ENCODE measurements around the gene PLCB1. TPM values are rescaled to one million over a fixed set of nuclear protein-coding genes. Genes with fewer than 3 reads are reported as not detected.

PLCB1 gene
- total and polyA plus RNA-seq, 4 donors: 1.6 to 43.8 (median 6.1) TPM

GRCh38 chr20:8223091-8223870 lies 91.2 kb downstream of the PLCB1 start:
- Histone ChIP-seq H3K36me3 (ENCODE audit: control insufficient read depth in 4 of 4, insufficient read depth in 4 of 4, low read length in 4 of 4) (no peaks in the 10 kb centered on the region), H3K9me3 (ENCODE audit: control insufficient read depth in 4 of 4, insufficient read depth in 3 of 4, low read length in 3 of 4) (no peaks in the 10 kb centered on the region), H3K27ac (ENCODE audit: low read depth in 1 of 2, low read length in 1 of 2) (no peak overlapping the region), H3K9ac (ENCODE audit: insufficient read depth in 1 of 2, low read length in 2 of 2) (no peak overlapping the region), H3K4me1 (ENCODE audit: control insufficient read depth in 5 of 5, insufficient read depth in 5 of 5, low read length in 5 of 5) (peaks cover 0 to 5% (median 2%) of the 10 kb centered on the region in 5 donors), H3K27me3 (ENCODE audit: control insufficient read depth in 3 of 3, insufficient read depth in 3 of 3, low read length in 2 of 3) (no peaks in the 10 kb centered on the region), H3K4me3 (no peak overlapping the region)
- peak in 2 of 3 donors; percentile 28 to 44 for DNase-seq
- TF ChIP-seq CTCF (IDR thresholded peaks at IDR 0.05; ENCODE audit: control extremely low read depth, extremely low read depth): no peak
- WGBS, 2 donors: 55 to 88% methylated on average over 2 of the region's 2 CpGs
- ATAC-seq (ENCODE audit: insufficient read depth, low FRiP score): no peak

DNA sequence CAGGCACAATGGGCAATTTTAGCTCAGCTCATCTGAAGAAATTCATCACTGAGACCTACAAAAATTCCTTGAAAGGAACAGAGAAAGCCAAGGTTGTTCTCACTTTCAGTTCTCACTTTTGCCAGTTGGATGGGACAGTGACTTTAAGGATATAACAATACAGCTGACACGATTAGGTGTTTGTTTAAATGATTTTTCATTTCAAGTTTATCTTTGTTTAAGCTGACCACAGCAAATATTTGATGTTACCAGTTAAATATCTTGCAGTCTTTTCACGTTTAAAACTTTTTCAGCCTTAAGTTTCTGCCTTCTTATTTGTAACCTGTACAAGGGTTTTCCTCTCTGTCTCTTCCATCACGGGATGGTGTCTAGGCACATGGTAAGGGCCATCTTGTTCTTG lies 93.6 kb downstream of the PLCB1 start:
- Histone ChIP-seq H3K9ac (ENCODE audit: insufficient read depth in 1 of 2, low read length in 2 of 2) (no peak overlapping the region), H3K36me3 (ENCODE audit: control insufficient read depth in 4 of 4, insufficient read depth in 4 of 4, low read length in 4 of 4) (no peaks in the 10 kb centered on the region), H3K27me3 (ENCODE audit: control insufficient read depth in 3 of 3, insufficient read depth in 3 of 3, low read length in 2 of 3) (no peaks in the 10 kb centered on the region), H3K4me1 (ENCODE audit: control insufficient read depth in 5 of 5, insufficient read depth in 5 of 5, low read length in 5 of 5) (peaks cover 0 to 5% (median 2%) of the 10 kb centered on the region in 5 donors), H3K4me3 (no peak overlapping the region), H3K27ac (ENCODE audit: low read depth in 1 of 2, low read length in 1 of 2) (no peak overlapping the region), H3K9me3 (ENCODE audit: control insufficient read depth in 4 of 4, insufficient read depth in 3 of 4, low read length in 3 of 4) (no peaks in the 10 kb centered on the region)
- ATAC-seq (ENCODE audit: insufficient read depth, low FRiP score) (no peak), DNase-seq (no peak)
- 60 to 78% methylated on average over 3 of the region's 3 CpGs for WGBS, 2 donors
- no peak for TF ChIP-seq CTCF (IDR thresholded peaks at IDR 0.05; ENCODE audit: control extremely low read depth, extremely low read depth)

DNA sequence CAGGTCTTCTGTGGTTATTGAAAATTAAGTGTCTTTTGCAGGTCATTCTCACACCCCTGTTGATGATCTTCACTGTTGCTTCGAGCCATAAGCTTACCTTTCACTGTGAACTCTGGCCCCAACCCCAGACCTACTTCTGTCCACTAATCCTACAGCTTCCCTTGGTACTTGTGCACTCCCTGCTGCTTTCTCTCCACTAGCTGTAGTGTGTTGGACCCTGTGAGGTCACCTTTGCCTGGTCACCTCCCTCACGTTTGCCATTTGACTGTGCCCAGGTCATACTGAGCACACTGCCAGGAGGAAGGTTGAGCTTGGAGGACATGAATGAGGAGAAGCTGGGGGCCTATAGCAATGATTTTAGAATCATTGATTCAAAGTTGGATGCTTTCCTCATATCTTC lies 94.0 kb downstream of the PLCB1 start:
- TF ChIP-seq CTCF (IDR thresholded peaks at IDR 0.05; ENCODE audit: control extremely low read depth, extremely low read depth): no peak
- Histone ChIP-seq H3K36me3 (ENCODE audit: control insufficient read depth in 4 of 4, insufficient read depth in 4 of 4, low read length in 4 of 4) (no peaks in the 10 kb centered on the region), H3K4me3 (no peak overlapping the region), H3K4me1 (ENCODE audit: control insufficient read depth in 5 of 5, insufficient read depth in 5 of 5, low read length in 5 of 5) (peaks cover 0 to 6% (median 2%) of the 10 kb centered on the region in 5 donors), H3K27me3 (ENCODE audit: control insufficient read depth in 3 of 3, insufficient read depth in 3 of 3, low read length in 2 of 3) (no peaks in the 10 kb centered on the region), H3K9me3 (ENCODE audit: control insufficient read depth in 4 of 4, insufficient read depth in 3 of 4, low read length in 3 of 4) (no peaks in the 10 kb centered on the region), H3K9ac (ENCODE audit: insufficient read depth in 1 of 2, low read length in 2 of 2) (no peak overlapping the region), H3K27ac (ENCODE audit: low read depth in 1 of 2, low read length in 1 of 2) (no peak overlapping the region)
- no peak for ATAC-seq (ENCODE audit: insufficient read depth, low FRiP score)
- DNase-seq: no peak
- WGBS, 2 donors: 97 to 100% methylated on average over 2 of the region's 2 CpGs
